Skin of body (tissue), 2 donors: ENCODE measurements around the gene ANKRD45. TPM values are rescaled to one million over a fixed set of nuclear protein-coding genes. Genes with fewer than 3 reads are reported as not detected.
"Not testable (repeated sequence)": the region's sequence is repeated elsewhere in the genome, so short reads cannot be mapped to it uniquely, and the experiment has no call there.

ENCODE experiments used
- DNase-seq: peaks from one replicate; lab custom pipeline; 2025; lab: John Stamatoyannopoulos, UW
- total RNA-seq: library from RNA; depleted of rRNA; stranded (reverse); fragments of >200 nt; gene quantifications from one replicate; pipeline ENCODE4 v1.2.3, GENCODE V29; 2014

The ANKRD45 gene, protein sequence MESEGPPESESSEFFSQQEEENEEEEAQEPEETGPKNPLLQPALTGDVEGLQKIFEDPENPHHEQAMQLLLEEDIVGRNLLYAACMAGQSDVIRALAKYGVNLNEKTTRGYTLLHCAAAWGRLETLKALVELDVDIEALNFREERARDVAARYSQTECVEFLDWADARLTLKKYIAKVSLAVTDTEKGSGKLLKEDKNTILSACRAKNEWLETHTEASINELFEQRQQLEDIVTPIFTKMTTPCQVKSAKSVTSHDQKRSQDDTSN
- total RNA-seq = 0.49 TPM

- peak; percentile 6 for DNase-seq
These were observed at the start of gene ANKRD45 for GRCh38 chr1:173669491-173669941. Gene ANKRD45, minus strand, starts transcription at chr1:173669851. Its CDS starts 10,433 bp downstream, at chr1:173659418.

- no peak for DNase-seq
These were observed 47.6 kb upstream of the ANKRD45 start for GRCh38 chr1:173717238-173717637.

GRCh38 chr1:173715538-173715844, 45.8 kb upstream of the ANKRD45 start:
- peak; percentile 40 for DNase-seq

DNA sequence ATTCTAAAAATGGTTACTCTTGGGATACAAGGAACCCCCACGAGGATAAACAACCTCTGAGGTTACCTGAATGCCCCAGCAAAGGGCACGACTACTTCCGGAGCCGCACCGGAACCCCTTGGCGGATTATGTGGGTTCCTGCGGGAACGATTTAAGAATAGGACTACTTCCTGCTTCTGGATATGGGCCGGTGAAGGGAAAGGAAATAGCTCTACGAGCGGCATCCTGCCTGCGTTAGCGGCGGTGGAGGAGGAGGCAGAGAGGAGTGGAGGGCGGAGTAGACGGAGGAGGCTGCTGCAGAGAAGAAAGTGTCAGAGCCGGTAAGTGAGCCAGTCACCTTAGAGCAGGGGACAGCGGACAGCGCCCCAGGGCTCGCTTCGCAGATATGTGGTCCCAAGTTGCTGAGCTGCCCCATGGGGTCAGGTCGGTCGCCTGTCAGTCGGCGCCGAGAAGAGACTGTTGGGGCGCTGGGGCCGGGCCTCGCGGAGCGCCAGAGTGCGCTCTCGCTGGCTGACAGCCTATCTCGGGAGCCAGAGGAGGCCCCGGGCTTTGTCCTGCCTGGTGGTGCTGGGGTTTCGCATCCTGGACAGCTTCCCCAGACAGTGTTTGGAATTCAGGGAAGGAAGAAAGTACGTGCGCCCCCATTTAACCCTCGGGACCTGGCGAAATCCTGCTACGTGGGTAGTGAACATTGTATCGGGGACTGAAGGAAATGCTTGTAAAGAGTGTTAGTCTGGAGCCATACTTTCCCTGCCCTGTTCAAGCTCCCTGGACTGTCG, 45.3 kb upstream of the ANKRD45 start, which contains the start of gene KLHL20:
Gene KLHL20 (plus strand): TSS at position 223 of the 779 bp plus-strand sequence. CDS start 1,063 bp downstream, outside the sequence.
- DNase-seq = peak; percentile 84

GRCh38 chr1:173714441-173714758, 44.7 kb upstream of the ANKRD45 start:
- peak; percentile 39 for DNase-seq

GRCh38 chr1:173708787-173709186, 39.1 kb upstream of the ANKRD45 start:
- DNase-seq = no peak

GRCh38 chr1:173705117-173705516, 35.5 kb upstream of the ANKRD45 start:
- DNase-seq = no peak

DNA sequence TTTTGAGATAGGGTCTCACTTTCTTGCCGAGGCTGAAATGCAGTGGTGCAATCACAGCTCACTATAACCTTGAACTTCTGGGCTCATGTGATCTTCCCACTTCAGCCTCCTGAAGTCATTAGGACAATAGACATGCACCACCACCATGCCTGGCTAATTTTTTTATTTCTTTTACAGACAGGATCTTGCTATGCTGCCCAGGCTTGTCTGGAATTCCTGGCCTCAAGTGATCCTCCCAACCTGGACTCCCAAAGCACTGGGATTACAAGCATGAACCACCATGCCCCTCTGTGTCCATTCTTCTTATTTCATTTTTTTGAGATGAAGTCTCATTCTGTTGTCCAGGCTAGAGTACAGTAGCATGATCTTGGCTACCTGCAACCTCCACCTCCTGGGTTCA, 33.1 kb upstream of the ANKRD45 start:
- no peak for DNase-seq

DNA sequence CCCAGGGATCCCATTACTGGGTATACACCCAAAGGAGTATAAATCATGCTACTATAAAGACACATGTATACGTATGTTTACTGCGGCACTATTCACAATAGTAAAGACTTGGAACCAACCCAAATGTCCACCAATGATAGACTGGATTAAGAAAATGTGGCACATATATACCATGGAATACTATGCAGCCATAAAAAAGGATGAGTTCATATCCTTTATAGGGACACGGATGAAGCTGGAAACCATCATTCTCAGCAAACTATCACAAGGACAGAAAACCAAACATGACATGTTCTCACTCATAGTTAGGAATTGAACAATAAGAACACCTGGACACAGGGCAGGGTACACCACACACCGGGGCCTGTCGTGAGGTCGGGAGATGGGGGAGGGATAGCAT, 31.6 kb upstream of the ANKRD45 start:
- DNase-seq = not testable (repeated sequence)

DNA sequence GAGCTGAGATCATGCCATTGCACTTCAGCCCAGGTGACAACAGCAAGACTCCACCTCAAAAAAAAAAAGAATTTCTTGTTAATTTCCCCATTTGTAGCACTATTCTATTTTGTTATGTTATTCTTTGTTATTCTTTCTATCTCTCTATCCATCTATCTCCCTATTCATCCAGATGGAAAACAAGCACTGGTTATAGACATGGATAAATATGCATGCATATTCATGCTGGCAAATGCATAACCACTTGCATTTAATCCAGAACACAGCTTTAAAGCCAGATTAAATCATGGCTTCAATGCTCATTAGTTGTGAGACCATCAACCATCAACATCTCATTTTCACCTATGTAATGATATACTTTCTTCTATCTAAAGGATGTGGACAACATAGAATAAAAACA, 23.6 kb upstream of the ANKRD45 start:
- DNase-seq = no peak

- DNase-seq = no peak
These were observed 18.6 kb upstream of the ANKRD45 start for GRCh38 chr1:173688300-173688699.

- DNase-seq = not testable (repeated sequence)
These were observed 15.5 kb upstream of the ANKRD45 start for GRCh38 chr1:173685121-173685520.

DNA sequence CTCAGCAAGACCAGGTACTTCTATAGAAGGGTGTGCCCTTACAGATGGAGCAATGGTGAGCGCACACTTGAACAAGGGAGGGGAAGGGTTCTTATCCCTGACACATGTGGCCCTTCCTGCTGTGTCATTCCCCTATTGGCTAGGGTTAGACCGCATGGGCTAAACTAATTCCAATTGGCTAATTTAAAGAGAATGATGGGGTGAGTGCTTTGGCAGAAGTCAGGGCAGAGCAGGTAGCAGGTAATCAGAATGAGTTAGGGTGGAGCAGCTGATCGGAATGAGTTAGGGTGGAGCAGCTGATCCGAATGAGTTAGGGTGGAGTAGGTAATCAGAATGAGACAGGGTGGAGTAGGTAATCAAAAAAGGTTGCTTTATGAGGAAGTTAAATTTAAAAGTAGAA, 14.2 kb upstream of the ANKRD45 start:
- DNase-seq = not testable (repeated sequence)

GRCh38 chr1:173682184-173682583, 12.5 kb upstream of the ANKRD45 start:
- no peak for DNase-seq

DNA sequence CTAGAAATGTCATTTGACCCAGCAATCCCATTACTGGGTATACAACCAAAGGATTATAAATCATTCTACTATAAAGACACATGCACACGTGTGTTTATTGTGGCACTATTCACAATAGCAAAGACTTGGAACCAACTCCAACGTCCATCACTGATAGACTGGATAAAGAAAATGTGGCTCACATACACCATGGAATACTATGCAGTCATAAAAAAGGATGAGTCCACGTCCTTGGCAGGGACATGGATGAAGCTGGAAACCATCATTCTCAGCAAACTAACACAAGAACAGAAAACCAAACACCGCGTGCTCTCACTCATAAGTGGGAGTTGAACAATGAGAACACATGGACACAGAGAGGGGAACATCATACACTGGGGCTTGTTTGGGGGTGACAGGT, 10.5 kb upstream of the ANKRD45 start:
- not testable (repeated sequence) for DNase-seq

- not testable (repeated sequence) for DNase-seq
These were observed 4.8 kb upstream of the ANKRD45 start for GRCh38 chr1:173674496-173674895.

GRCh38 chr1:173666646-173667045, 3.0 kb downstream of the ANKRD45 start:
- DNase-seq = no peak

GRCh38 chr1:173663159-173663558, 6.5 kb downstream of the ANKRD45 start:
- no peak for DNase-seq

DNA sequence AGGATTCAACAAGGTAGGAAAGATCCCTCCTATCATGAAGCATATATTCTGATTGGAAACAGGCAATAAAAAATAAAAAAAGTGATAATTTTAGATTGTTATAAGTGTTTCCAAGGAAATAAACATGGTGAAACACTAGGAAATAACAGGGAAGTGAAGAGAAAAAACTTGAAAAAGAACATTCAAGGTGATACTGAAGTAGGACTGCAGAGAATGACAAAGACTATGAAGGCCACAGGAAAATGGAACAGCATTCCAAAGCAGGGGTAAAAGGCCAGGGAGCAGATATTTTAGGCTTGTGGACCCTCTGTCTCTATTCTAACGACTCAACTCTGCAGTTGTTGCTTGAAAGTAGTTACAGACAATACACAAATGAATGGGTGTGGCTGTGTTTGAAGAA, 7.9 kb downstream of the ANKRD45 start:
- no peak for DNase-seq

DNA sequence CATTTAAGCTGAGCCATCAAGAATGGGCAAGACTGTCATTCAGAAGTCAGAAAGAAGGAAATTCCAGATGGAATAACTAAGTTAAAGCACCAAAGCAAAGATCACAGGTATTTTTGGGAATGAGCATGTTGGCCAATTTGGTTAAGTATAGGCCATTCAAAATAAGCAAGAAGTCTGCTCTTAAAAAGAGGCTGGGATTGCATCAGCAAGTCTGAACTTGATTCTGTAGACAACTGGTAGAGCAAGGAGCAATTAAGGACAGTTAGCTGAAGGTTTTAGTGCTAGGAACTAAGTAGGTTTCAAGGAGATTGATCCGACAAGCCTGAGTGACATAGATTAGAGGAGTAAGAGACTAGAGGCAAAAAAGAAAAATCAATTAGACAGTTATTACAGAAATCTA, 8.4 kb downstream of the ANKRD45 start:
- no peak for DNase-seq

DNA sequence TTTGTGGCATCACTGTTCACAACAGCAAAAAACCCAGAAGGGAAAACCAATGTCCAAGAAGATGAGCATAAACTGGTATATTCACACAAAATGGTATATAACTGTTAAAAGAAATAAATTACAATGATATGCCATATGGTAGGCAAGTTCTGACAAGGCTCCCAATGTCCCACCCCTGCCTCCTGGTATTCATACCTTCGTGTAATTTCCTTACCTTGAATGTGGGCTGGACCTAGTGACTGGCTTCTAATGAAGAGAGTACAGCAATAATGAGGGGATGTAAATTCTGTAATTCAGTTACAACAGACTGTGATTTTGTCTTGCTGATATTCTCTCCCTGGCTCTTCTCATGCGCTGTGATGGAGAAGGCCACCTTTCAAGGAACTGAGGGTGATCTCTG, 9.3 kb downstream of the ANKRD45 start:
- no peak for DNase-seq

- no peak for DNase-seq
These were observed 20.6 kb downstream of the ANKRD45 start for GRCh38 chr1:173648880-173649605.
